Fibroblast of peridontal ligament (primary cell): ENCODE results near the gene SRC.

Source experiments
- DNase-seq: peaks from one replicate; pipeline ENCODE4 v3.0.0-alpha.2; 2010; ENCODE audit errors: extremely low read depth

Gene SRC

DNA sequence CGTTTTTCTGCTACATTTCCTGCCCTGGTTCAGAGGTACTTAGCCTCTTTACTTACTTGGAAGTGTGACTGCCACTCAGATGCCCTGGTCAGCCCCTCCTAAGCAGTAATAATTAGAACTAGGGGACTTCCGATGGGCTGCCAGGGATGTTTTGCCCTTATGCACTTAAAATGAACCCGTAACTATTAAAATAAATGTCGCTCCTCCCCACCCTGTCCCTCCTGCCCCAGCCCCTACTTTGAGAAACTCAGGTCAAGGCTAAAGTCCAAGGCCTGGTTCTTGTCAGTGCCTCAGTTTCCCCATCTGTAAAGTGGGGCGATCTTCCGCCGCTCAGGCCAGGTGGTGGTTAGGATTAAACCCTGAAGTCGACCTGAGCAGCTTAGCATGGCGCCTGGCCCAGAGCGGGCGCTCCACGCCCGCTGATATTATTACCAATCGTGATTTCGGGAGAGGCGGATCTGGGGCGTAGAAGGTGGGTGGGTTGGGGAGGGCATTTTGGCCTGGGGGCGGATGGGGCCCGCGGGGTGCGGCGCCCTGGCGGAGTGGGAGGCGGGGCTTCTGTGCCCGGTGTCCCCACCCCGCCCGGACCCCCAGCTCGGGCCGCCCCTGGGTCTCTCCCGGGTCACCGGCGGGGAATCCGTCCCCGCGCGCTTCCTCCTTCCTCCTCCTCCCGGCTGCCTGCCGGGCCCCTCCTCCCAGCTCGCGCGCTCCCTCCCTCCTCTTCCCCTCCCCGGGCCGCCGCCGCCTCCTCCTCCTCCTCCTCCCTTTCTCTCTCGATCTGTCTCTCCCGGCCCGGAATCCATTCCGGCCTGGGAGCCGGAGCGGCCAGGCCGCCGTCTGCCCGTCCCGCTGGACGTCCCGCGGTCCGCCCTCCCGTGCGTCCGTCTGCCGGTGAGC is at the start of gene SRC:
Gene SRC (plus strand): TSS at position 802 of the 897 bp plus-strand sequence. CDS start 38,014 bp downstream, outside the sequence.
- peak; percentile 57 for DNase-seq

DNA sequence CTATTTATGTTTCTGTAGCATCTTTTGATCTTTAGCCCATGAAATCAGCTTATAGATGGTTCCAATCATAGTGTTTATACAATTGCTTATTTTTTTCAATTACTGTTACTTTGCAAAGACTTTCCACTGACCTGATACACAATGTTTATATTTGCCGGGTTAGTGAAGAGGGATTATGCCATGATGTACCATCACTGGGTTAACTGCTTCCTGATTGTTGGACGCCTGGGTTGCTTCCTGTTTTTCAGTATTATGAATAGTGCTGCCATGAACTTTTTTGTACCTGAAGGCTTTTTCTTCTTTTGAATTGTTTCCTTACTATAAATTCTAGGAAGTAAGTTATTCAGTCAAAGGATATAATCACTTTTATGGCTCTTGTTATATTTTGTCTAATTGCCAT is 49.6 kb upstream of the SRC start:
- DNase-seq, result peak; percentile 19

DNA sequence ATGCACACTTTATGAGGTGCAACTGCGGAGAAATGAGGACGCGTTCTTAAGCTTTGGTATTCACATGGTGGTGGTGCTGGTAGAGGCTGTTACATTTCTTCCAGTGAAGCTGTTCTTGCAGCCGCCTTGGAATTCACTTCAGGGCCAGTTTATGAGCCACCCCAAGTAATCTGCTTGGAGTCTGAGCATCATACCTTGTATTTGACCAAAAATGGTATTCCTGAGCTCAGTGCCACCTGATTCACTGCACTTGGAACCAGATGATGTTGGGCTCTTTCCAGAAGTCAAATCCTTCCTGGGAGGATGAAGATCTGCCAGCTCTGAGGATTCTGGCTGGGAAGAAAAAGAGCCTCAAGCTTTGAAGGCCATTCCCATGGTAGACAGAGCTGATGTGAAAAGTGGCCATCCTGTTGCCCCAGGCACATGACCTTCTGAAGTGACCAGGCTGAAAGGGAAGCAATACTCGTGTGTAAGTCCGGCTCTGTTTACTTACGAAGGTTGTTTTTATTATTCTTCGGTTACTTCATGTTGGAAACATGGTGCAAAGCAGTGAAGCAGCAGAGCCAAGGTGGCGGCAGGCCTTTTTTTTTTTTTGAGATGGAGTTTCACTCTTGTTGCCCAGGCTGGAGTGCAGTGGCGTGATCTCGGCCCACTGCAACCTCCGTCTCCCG is 48.7 kb upstream of the SRC start:
- DNase-seq, result peak; percentile 83

DNA sequence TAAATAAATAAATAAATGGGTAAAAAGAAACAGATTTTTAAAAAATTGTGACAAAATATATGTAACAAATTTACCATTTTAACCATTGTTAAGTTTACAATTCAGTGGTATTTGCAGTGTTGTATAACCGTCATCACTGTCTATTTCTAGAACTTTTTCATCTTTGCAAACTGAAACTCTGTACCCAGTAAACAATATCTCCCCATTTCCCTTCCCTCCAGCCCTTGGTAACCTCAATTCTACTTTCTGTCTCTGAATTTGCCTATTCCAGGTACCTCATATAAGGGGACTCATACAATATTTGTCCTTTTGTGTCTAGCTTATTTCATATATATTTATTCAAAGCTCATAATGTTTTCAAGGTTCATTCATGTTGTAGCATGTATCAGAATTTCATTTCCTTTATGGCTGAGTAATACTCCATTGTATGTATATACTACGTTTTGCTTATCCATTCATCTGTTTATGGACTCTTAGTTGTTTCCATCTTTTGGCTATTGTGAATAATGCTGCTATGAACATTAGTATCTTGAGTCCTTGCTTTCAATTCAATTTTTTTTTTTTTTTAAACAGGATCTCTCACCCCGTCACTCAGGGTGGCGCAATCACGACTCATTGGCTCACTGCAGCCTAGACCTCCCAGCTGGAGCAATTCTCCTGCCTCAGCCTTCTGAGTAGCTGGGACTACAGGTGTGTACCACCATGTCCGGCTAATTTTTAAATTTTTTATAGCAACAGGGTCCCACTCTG is 47.6 kb upstream of the SRC start:
- peak; percentile 76 for DNase-seq

DNA sequence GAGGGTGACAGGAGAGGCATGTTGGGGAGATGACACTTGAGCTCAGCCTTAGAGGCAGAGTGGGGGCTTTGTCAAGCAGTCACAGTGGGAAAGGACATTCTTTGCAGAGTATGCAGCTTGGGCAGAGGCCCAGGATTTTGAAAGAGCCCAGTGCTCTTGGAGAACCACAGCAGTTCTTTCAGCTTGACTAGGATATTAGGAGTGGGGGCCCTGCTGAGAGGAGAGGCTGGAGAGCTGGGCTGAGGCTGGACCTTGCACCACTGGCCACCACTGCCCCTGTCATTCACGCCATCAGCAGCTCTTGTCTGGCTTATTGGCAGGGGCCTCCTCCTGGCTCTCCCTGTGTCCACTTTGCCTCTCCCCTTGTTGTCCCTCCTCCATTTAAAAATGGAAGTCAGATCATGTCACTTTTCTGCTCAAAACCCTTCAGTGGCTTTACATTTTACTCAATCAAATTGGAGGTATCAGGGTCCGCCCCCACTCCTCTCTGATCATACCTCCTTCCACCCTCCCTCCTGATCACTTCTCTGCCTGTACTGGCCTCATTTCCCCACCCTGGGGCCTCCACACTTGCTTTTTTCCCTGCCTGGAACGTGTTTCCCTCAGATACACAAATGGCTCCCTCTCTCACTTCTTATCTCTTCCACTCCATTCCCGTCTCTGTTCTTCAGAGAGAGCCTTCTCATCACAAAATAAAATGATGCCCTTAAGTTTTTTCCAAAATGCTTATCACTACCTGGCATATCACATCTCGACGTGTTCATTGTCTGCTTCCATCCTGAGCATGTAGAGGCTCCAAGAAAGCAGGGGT is 46.0 kb upstream of the SRC start:
- peak; percentile 71 for DNase-seq

DNA sequence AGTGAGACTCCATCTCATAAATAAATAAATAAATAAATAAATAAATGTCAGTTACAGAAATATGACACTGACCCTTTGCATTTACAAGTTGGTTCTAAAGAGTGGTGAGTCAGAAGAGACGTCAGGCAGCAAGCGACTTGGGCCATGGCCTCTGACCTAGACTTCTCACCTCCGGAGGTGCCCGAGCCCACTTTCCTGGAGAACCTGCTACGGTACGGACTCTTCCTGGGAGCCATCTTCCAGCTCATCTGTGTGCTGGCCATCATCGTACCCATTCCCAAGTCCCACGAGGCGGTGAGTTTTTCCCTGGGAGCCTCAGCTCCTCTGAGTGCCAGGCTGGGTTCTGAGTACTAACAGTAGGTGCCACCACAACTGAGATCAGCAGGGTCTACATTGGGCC is 44.8 kb upstream of the SRC start:
- no peak for DNase-seq

DNA sequence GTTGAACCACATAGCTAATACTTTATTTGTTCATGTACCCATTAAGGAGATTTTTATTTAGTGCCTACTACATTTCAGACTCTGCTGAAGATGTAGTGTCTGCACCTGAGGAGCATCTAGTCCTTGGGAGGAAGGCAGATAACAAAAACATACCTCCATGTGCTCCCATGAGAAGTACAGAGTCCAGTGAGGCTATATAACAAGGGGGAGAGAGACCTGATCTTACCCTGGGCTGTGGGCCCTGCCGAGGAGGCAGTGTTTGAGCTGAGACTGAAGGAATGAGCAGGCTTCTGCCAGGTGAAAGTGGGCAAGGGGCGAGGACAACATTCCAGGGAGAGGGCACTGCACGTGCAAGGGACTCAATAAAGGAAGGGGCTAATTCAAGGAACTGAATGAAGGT is 44.4 kb upstream of the SRC start:
- no peak for DNase-seq

DNA sequence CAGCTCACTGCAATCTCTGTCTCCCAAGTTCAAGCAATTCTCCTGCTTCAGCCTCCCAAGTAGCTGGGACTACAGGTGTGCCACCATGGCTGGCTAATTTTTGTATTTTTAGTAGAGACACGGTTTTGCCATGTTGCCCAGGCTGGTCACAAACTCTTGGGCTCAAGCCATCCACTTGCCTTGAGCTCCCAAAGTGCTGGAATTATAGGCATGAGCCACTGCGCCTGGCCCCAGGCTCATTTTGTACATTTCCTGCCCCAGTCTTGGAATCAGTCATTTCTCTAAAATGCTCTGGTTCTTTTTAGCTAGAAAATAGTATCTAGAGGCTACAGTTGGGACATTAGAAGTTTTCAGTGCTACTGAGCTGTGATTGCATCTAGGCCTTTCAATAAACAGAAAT is 43.0 kb upstream of the SRC start:
- no peak for DNase-seq

DNA sequence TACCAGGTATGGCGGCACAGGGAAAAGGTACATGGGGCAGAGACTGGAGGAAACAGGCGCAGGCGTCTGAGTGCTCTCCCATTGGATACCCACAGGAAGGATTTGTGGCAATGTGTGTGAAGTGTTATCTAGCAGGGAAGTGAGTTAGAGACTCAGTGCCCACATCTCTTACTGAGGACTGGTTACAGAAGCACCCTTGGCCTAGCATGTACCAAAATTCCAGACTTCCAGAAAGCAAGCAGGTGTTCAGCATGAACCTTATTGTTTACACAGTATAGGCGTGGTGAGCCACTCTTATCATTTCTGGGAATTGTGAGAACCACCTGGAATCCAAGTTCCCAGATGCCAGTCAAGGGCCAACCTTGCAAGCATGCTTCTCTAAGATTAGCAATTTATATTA is 42.3 kb upstream of the SRC start:
- DNase-seq, result no peak

DNA sequence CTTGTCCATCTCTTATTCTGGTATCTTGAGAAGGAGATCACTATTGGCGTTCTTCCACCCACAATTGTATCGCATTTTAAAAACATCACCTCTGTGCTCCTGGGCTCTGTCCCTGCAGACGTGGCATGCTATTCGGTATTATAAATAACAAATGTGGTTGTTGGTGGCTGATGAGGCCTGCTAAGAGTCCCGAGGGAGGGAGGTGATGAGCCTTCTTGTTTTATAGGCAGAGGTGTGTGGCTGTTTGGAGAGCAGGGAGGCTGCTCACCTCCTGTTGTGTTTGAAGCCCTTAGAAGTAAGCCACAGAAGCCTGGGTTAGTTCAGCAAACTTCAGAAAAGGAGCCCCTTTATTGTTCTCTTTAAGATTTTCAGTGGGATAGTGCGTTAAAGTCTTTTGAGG is 40.9 kb upstream of the SRC start:
- DNase-seq, result no peak

DNA sequence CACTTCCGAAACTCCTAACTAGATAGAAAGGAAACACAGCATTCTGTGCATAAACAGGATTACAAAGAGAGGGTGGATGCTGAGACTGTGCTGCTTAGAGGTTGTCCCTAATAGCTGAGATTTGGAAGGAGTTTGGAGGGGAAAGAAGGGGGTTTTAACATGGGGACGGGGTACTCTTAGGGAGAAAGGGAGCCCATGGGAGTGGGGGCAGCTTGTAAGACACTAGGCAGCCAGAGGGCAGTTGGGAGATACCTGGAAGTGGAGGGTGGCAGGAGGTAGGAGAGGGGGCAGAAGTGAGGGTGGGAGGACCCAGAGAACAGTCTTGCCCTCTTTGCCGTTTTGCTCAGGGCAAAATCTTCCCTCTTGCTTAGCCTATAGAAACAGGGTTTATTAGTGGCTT is 40.1 kb upstream of the SRC start:
- DNase-seq, result no peak

DNA sequence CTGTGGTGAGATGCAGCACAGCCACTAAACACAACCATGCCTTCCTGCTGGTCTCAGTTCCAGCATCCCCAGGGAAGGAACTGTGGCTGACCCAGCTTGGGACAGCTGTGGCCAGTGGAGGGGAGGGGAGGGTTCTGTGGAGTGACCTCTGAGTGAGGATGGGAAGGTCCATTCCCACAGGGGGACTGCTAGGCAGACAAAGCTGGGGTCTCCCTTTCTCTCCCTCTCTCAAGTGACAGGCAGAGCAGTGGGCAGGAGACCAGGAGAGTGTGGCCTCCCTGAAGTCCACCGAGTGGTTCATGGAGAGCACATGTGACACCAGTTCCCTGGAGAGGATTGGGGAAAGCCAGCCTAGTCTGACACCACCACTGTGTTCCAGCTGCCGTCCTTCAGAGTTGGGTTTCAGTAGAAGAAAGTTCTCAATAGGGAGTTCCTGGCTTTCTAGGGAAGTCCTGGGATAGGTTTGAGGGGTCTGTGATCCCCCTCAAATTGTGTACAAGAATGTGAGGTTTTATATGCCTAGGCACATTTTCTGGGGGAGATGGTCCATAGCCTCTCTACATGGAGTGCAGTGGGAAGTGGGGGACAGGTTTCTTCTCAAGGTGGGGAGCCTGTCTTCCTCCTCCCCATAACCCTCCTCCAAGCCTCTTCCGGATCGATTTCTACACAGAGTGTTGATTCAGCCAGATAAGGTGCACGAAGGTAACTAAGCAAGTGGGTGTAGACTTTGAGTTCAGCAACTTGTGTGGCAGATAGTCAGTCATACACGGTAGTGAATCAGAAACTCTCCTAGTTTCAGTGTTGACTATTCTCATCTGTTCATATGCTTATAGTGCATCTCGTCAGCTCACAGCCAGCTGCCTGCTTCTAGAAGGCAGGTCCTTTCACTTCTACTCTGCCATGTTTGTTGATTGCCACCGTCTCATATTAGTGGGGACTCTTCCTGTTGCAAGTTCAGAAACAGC is 37.6 kb upstream of the SRC start:
- DNase-seq, result no peak

DNA sequence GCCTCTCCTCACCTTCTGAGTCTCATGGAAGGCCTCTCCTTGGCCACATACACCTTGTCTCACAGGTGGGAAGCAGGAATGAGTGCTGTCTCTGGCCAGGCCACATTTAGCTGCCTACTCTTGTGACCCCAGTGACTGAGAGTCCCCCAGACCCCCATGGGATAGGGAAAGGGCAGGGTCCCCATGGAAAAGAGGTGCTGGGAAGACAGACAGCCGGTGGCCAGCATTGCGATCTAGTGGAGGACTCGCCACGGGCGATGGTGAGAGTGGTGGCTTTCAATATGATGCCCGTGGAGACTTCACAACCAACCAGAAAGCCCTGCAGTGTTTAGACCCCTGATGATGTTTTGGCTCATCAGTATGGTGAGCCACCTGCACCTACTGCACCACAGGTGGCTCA is 36.6 kb upstream of the SRC start:
- DNase-seq, result no peak

DNA sequence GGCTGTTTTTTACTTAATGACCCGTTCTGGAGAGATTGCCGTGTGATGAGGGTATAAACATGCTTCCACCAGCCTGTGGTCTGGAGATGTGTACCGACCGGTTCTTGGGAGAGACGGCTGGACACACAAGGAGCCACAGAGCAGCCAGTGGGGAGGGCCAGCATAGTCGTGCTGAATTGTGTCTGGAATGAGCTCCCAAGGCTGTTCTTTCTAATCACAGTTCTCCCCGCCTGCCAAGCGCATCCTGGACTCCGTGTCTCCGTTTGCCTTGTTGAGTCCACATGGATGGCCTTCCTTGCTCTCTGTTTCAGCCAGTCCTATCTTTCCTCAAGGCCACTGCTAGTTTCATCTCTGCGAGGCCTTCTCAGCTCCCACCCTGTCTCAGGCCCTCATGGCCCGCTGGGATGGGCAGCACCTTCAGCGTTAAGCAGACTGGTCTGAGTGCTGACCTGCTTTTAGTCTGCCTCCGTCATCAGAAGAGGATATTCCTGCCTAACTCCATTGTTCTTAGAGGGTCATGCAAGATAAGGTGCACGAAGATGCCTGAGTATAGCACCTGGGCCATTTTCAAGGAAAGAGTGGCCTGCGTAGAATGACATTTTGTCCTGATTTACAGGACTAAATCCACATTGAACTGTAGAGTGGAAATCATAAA is 35.9 kb upstream of the SRC start:
- DNase-seq, result no peak

DNA sequence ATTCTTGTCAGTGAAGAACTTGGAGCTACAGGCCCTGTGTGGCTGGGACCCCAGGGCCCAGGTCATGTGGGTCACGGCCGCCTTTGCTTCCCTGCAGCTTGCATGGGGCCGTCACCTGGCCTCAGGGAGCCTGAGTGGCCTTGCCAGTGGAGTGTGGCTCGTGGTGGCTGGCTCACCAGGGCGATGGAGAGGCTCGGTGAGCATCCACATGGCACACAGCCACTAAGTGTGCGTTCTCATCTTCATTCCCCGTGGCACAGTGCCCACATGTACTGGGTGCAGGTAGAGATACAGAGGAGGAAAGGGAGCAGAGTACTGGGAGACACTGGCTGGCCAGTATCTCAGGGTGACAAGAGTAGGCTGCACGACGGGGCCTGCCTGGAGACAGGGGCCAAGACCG is 35.0 kb upstream of the SRC start:
- DNase-seq, result no peak

DNA sequence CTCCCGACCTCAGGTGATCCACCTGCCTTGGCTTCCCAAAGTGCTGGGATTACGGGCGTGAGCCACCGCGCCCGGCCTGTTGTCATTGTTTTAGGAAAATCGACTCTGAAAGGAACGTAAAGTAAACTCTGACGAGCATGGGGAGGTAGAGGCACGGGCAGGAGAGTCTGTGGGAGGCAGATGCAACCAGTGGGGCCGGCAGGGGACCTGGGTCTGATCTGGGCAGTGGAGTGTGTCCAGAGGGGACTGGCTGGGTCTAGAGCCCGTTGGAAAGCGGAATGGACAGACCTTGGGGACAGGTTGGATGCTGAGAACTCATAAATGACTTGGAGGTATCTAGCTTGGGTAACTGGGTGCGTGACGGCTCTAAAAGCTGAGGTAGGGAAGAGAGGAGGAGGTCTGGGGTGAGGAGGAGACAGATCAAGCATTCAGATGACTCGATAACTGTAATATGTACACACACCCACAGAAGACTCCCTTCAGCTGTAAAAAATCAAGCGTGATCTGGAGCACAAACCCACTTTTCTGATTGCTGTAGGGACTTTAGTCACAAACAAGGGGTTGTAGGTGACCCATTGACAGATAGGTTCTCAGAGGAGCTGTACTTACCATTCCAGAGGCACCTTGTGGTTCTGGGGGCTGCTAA is 34.1 kb upstream of the SRC start:
- DNase-seq, result peak; percentile 28

DNA sequence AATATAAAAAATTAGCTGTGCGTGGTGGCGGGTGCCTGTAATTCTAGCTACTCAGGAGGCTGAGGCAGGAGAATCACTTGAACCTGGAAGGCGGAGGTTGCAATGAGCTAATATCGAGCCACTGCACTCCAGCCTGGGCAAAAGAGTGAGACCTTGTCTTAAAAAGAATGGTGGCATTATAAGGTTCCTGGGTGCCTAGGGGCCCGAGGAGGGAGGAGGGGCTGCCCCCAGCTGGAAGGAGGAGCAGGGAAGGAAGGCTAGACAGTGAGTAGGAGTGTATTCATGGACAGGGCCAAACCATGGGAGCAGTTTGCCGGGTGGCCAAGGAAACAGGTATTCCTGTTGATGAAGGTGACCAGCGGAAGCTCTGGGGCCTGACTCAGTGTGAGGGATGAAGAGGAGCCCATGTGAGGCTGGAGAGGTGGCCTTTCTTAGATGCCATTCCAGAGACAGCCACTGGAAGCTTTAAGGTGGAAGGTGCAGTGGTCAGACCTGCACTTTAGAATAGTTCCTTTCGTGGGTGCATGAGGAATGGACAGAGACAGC is 32.3 kb upstream of the SRC start:
- no peak for DNase-seq

DNA sequence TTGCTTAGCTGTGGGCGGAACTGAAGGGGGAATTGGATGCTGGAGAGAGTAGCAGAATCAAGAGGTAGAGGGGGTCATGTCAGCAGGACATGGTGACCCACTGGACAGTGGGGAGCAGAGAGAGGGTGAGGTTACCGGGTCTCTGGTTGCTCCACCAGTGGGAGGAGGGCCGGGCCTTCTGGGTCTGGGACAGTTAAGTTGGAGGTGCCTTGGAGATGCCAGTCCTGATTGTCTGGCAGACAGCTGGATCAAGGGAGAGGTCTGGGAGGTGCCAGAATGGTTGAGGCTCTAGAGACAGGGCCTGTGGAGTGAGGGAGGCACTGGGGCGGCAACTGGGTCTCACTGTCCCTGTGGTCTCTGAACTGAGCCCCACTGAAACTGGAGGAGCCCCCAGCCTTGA is 31.8 kb upstream of the SRC start:
- no peak for DNase-seq

DNA sequence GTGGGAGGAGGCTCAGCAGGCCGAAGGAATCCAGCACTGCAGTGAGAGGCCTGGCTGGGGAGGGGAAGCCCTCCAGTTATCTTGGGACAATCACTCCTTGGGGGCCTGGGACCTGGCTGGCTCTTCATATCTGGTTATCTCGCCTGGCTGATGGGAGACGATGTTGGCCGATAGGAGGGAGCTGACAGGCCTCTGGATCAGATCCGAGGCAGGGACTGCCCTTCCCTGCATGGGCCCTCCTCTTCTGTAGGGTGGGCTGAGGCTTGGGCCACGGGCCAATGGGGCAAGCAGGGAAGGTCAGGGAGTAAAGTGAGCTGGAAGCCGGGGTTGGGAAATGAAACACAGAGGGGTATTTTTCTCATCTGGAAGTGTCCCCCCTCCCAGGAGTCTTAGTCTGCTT is 31.3 kb upstream of the SRC start:
- DNase-seq, result peak; percentile 54
